ENCODE results near the gene RNF215. TPM values are rescaled to one million over a fixed set of nuclear protein-coding genes. Genes with fewer than 3 reads are reported as not detected.
A peak's percentile ranks its signal among the peaks of the same experiment; 100 is the strongest.

RNF215 gene
- total RNA-seq, 3 donors from 2014 or later, result 3.9 to 5.1 (median 4.4) TPM

GRCh38 chr22:30424534-30425326, 37.5 kb upstream of the RNF215 start:
- Mint-ChIP-seq H3K9me3 (no peaks in the 10 kb centered on the region), H3K4me3 (peak overlapping the region; percentile 93), H3K36me3 (ENCODE audit: insufficient read depth) (peaks cover 17% of the 10 kb centered on the region), H3K4me1 (ENCODE audit: low read depth) (peaks cover 57% of the 10 kb centered on the region), H3K27me3 (ENCODE audit: low read depth) (no peaks in the 10 kb centered on the region)
- no peak for DNase-seq
- ATAC-seq, result no peak

GRCh38 chr22:30423959-30424533, 36.8 kb upstream of the RNF215 start:
- H3K27me3 Mint-ChIP-seq (ENCODE audit: low read depth), result no peaks in the 10 kb centered on the region
- no peaks in the 10 kb centered on the region for H3K9me3 Mint-ChIP-seq
- DNase-seq, result peak; percentile 96
- ATAC-seq, result peak; percentile 86 to 87
- peaks cover 57% of the 10 kb centered on the region for H3K4me1 Mint-ChIP-seq (ENCODE audit: low read depth)
- H3K4me3 Mint-ChIP-seq, result peak overlapping the region; percentile 93
- peaks cover 20% of the 10 kb centered on the region for H3K36me3 Mint-ChIP-seq (ENCODE audit: insufficient read depth)

GRCh38 chr22:30423301-30423958, 36.2 kb upstream of the RNF215 start:
- H3K4me1 Mint-ChIP-seq (ENCODE audit: low read depth), result peaks cover 57% of the 10 kb centered on the region
- no peaks in the 10 kb centered on the region for H3K9me3 Mint-ChIP-seq
- peak; percentile 30 for DNase-seq
- peak; percentile 30 to 31 for ATAC-seq
- no peaks in the 10 kb centered on the region for H3K27me3 Mint-ChIP-seq (ENCODE audit: low read depth)
- peaks cover 17% of the 10 kb centered on the region for H3K36me3 Mint-ChIP-seq (ENCODE audit: insufficient read depth)
- H3K4me3 Mint-ChIP-seq, result peak overlapping the region; percentile 93

- Mint-ChIP-seq H3K36me3 (ENCODE audit: insufficient read depth) (peaks cover 14% of the 10 kb centered on the region), H3K27me3 (ENCODE audit: low read depth) (no peaks in the 10 kb centered on the region), H3K4me3 (peak overlapping the region; percentile 93), H3K9me3 (no peaks in the 10 kb centered on the region), H3K4me1 (ENCODE audit: low read depth) (peaks cover 57% of the 10 kb centered on the region)
- DNase-seq (no peak), ATAC-seq (no peak)
Measured at GRCh38 chr22:30422481-30423300, 35.5 kb upstream of the RNF215 start.

GRCh38 chr22:30421695-30422480, 34.7 kb upstream of the RNF215 start:
- Mint-ChIP-seq H3K9me3 (no peaks in the 10 kb centered on the region), H3K36me3 (ENCODE audit: insufficient read depth) (peaks cover 18% of the 10 kb centered on the region), H3K27me3 (ENCODE audit: low read depth) (no peaks in the 10 kb centered on the region), H3K4me1 (ENCODE audit: low read depth) (peaks cover 50% of the 10 kb centered on the region), H3K4me3 (peak overlapping the region; percentile 93)
- ATAC-seq (no peak), DNase-seq (no peak)

GRCh38 chr22:30420347-30421125, 33.3 kb upstream of the RNF215 start:
- H3K4me1 Mint-ChIP-seq (ENCODE audit: low read depth), result peaks cover 44% of the 10 kb centered on the region
- H3K36me3 Mint-ChIP-seq (ENCODE audit: insufficient read depth), result peaks cover 32% of the 10 kb centered on the region
- DNase-seq (no peak), ATAC-seq (no peak)
- H3K27me3 Mint-ChIP-seq (ENCODE audit: low read depth), result no peaks in the 10 kb centered on the region
- no peaks in the 10 kb centered on the region for H3K9me3 Mint-ChIP-seq
- H3K4me3 Mint-ChIP-seq, result peak overlapping the region; percentile 56

GRCh38 chr22:30416837-30417236, 29.6 kb upstream of the RNF215 start:
- Mint-ChIP-seq H3K9me3 (no peaks in the 10 kb centered on the region), H3K36me3 (ENCODE audit: insufficient read depth) (peaks cover 37% of the 10 kb centered on the region), H3K4me3 (no peak overlapping the region), H3K4me1 (ENCODE audit: low read depth) (peaks cover 40% of the 10 kb centered on the region), H3K27me3 (ENCODE audit: low read depth) (no peaks in the 10 kb centered on the region)
- ATAC-seq (no peak), DNase-seq (no peak)

- peaks cover 36% of the 10 kb centered on the region for H3K4me1 Mint-ChIP-seq (ENCODE audit: low read depth)
- DNase-seq (no peak), ATAC-seq (no peak)
- no peaks in the 10 kb centered on the region for H3K9me3 Mint-ChIP-seq
- peaks cover 40% of the 10 kb centered on the region for H3K36me3 Mint-ChIP-seq (ENCODE audit: insufficient read depth)
- H3K27me3 Mint-ChIP-seq (ENCODE audit: low read depth), result no peaks in the 10 kb centered on the region
- no peak overlapping the region for H3K4me3 Mint-ChIP-seq
Measured at GRCh38 chr22:30416403-30416802, 29.2 kb upstream of the RNF215 start.

GRCh38 chr22:30414525-30415047, 27.4 kb upstream of the RNF215 start:
- Mint-ChIP-seq H3K4me1 (ENCODE audit: low read depth) (peaks cover 25% of the 10 kb centered on the region), H3K36me3 (ENCODE audit: insufficient read depth) (peaks cover 39% of the 10 kb centered on the region), H3K4me3 (peak overlapping the region; percentile 4), H3K9me3 (no peaks in the 10 kb centered on the region), H3K27me3 (ENCODE audit: low read depth) (no peaks in the 10 kb centered on the region)
- ATAC-seq, result peak; percentile 32
- DNase-seq, result no peak

- peak overlapping the region; percentile 4 for H3K4me3 Mint-ChIP-seq
- ATAC-seq (peak; percentile 62 to 69), DNase-seq (no peak)
- H3K4me1 Mint-ChIP-seq (ENCODE audit: low read depth), result peaks cover 25% of the 10 kb centered on the region
- no peaks in the 10 kb centered on the region for H3K9me3 Mint-ChIP-seq
- H3K27me3 Mint-ChIP-seq (ENCODE audit: low read depth), result no peaks in the 10 kb centered on the region
- peaks cover 40% of the 10 kb centered on the region for H3K36me3 Mint-ChIP-seq (ENCODE audit: insufficient read depth)
Measured at GRCh38 chr22:30413745-30414524, 26.7 kb upstream of the RNF215 start.

- Mint-ChIP-seq H3K36me3 (ENCODE audit: insufficient read depth) (peaks cover 40% of the 10 kb centered on the region), H3K4me1 (ENCODE audit: low read depth) (peaks cover 25% of the 10 kb centered on the region), H3K27me3 (ENCODE audit: low read depth) (no peaks in the 10 kb centered on the region), H3K4me3 (peak overlapping the region; percentile 59), H3K9me3 (no peaks in the 10 kb centered on the region)
- ATAC-seq, result no peak
- DNase-seq, result no peak
Measured at GRCh38 chr22:30413001-30413400, 25.8 kb upstream of the RNF215 start.

- no peaks in the 10 kb centered on the region for H3K27me3 Mint-ChIP-seq (ENCODE audit: low read depth)
- ATAC-seq (no peak), DNase-seq (no peak)
- no peaks in the 10 kb centered on the region for H3K9me3 Mint-ChIP-seq
- peaks cover 39% of the 10 kb centered on the region for H3K36me3 Mint-ChIP-seq (ENCODE audit: insufficient read depth)
- H3K4me1 Mint-ChIP-seq (ENCODE audit: low read depth), result peaks cover 25% of the 10 kb centered on the region
- H3K4me3 Mint-ChIP-seq, result no peak overlapping the region
Measured at GRCh38 chr22:30411780-30412179, 24.6 kb upstream of the RNF215 start.

Data from activated T-cell treated with anti-CD3 and anti-CD28 coated beads, Interleukin-2, amount 50 U/mL, for 4 hours (primary cell).